DOHH2 (cell line): ENCODE data around the gene OR14I1.

ENCODE experiments used
- H3F3A ChIP-seq: fragments of 200-600 bp; sonication (generic), shearing (Covaris generic); 2 replicates; pipeline ENCODE4 v1.6.0; 2016; ENCODE audit warnings: antibody characterized with exemption, mild to moderate bottlenecking; ENCODE audit not compliant: control insufficient read depth, insufficient read depth
- H3K27ac ChIP-seq: fragments of 200-600 bp; sonication (generic); 2 replicates; pipeline ENCODE4 v1.5.1; 2014; ENCODE audit warnings: low read depth, mild to moderate bottlenecking, low read length, moderate library complexity
- H3K27me3 ChIP-seq: fragments of 200-600 bp; sonication (generic); 2 replicates; pipeline ENCODE4 v1.6.1; 2014; ENCODE audit warnings: mild to moderate bottlenecking, low read length, mixed read lengths; ENCODE audit not compliant: control insufficient read depth
- H3K36me3 ChIP-seq: fragments of 200-600 bp; sonication (generic); 2 replicates; pipeline ENCODE4 v1.6.1; 2014; ENCODE audit warnings: mild to moderate bottlenecking, low read length, moderate library complexity, mixed read lengths; ENCODE audit not compliant: control insufficient read depth
- H3K4me1 ChIP-seq: fragments of 200-600 bp; sonication (generic); 2 replicates; pipeline ENCODE4 v1.6.1; 2014; ENCODE audit warnings: mild to moderate bottlenecking, low read length, mixed read lengths; ENCODE audit not compliant: control insufficient read depth
- H3K4me2 ChIP-seq: fragments of 200-600 bp; sonication (generic); 2 replicates; pipeline ENCODE4 v1.6.0; 2014; ENCODE audit warnings: mild to moderate bottlenecking, low read length, moderate library complexity
- H3K4me3 ChIP-seq: fragments of 200-600 bp; sonication (generic); 2 replicates; pipeline ENCODE4 v1.5.1; 2014; ENCODE audit warnings: mild to moderate bottlenecking, low read length, mixed read lengths
- H3K79me2 ChIP-seq: fragments of 200-600 bp; sonication (generic); 2 replicates; pipeline ENCODE4 v1.6.1; 2014; ENCODE audit warnings: mild to moderate bottlenecking, low read length, mixed read lengths; ENCODE audit not compliant: control insufficient read depth
- H3K9me2 ChIP-seq: fragments of 200-600 bp; sonication (generic); replicated peaks from 2 replicates; pipeline ENCODE4 v1.6.1; 2014; ENCODE audit warnings: mild to moderate bottlenecking, low read length, mixed read lengths; ENCODE audit not compliant: control insufficient read depth
- H3K9me3 ChIP-seq: fragments of 200-600 bp; sonication (generic); 2 replicates; pipeline ENCODE4 v1.6.1; 2014; ENCODE audit warnings: antibody characterized with exemption, low read length, mixed read lengths; ENCODE audit not compliant: control insufficient read depth, insufficient read depth
- H4K20me1 ChIP-seq: fragments of 200-600 bp; sonication (generic); 2 replicates; pipeline ENCODE4 v1.6.0; 2014; ENCODE audit warnings: low read depth, mild to moderate bottlenecking, antibody characterized with exemption, low read length, moderate library complexity; ENCODE audit not compliant: control insufficient read depth, insufficient read depth
- EZH2phosphoT487 ChIP-seq: fragments of 200-600 bp; sonication (generic); IDR thresholded peaks from 2 replicates; pipeline ENCODE4 v1.6.1; 2017; ENCODE audit warnings: borderline replicate concordance, mild to moderate bottlenecking, antibody characterized with exemption, low read length, moderate library complexity, mixed read lengths
- TF ChIP-seq, protein P1 (sequence below): fragments of 200-600 bp; sonication (generic); IDR thresholded peaks from one replicate; pipeline ENCODE4 v1.5.1; 2014; ENCODE audit warnings: antibody characterized with exemption, mild to moderate bottlenecking, low read depth, low read length; ENCODE audit not compliant: poor library complexity, severe bottlenecking

OR14I1 gene

DNA sequence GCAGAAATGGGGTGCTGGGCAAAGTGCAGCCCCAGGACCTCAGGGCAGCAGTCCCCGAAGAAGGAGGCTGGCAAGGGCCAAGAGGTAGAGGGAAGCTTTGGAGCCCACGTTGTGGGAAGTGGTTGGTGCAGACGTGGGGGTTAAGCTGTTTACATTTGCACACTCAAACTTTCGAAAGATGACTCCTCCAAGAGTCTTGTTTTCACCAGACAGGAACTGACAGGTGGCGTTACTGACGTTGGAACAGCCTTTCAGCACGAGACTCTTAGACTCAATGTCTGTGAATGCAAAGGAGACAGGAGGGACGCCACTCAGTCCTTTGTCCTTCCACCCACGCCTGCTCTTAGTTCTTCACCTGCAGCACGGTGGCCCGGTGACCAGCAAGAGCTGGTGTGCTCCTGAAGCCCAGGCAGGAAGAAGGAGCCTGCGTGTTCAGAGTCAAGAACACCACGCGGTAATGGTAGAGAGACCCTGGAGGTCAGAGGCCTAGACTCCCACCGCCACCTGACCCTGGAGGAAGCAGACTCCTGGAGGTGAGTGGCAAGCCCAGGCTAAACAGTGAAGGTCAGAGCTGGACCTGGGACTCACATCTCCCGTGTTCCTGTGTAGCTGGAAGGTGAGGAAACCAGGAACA is 37.1 kb upstream of the OR14I1 start:
- Histone ChIP-seq H3K27me3 (no peaks in the 10 kb centered on the region), H3K27ac (no peak overlapping the region), H3K4me2 (no peak overlapping the region), H3F3A (no peaks in the 10 kb centered on the region), H4K20me1 (no peaks in the 10 kb centered on the region), H3K4me3 (no peak overlapping the region), H3K9me3 (no peaks in the 10 kb centered on the region), H3K36me3 (no peaks in the 10 kb centered on the region), H3K79me2 (no peaks in the 10 kb centered on the region), H3K4me1 (no peaks in the 10 kb centered on the region), H3K9me2 (no peaks in the 10 kb centered on the region)
- TF ChIP-seq, protein P1, sequence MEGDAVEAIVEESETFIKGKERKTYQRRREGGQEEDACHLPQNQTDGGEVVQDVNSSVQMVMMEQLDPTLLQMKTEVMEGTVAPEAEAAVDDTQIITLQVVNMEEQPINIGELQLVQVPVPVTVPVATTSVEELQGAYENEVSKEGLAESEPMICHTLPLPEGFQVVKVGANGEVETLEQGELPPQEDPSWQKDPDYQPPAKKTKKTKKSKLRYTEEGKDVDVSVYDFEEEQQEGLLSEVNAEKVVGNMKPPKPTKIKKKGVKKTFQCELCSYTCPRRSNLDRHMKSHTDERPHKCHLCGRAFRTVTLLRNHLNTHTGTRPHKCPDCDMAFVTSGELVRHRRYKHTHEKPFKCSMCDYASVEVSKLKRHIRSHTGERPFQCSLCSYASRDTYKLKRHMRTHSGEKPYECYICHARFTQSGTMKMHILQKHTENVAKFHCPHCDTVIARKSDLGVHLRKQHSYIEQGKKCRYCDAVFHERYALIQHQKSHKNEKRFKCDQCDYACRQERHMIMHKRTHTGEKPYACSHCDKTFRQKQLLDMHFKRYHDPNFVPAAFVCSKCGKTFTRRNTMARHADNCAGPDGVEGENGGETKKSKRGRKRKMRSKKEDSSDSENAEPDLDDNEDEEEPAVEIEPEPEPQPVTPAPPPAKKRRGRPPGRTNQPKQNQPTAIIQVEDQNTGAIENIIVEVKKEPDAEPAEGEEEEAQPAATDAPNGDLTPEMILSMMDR = no peak
- TF ChIP-seq EZH2phosphoT487 = no peak

DNA sequence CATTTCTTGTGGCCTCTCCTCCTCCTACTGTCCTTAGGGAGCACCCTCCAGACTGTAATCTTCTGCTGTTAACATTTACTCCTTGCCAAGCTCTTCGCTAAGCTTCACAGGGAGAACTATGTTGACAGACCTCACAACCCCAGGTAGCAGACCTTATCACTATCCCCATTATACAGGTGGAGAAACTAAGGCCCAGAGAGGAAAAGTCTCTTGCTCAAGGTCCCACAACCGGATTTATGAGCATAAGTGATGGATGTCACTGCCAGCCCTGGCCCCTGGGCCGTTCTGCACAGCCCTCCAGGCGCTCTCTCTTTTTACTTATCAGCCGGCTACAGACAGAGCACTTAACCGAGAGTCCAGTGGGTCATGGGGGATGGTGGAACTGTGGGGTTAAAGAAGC is 34.9 kb upstream of the OR14I1 start:
- TF ChIP-seq, protein P1 = no peak
- no peak for TF ChIP-seq EZH2phosphoT487
- Histone ChIP-seq H3K36me3 (no peaks in the 10 kb centered on the region), H3K9me3 (no peaks in the 10 kb centered on the region), H3K27me3 (no peaks in the 10 kb centered on the region), H3K4me2 (no peak overlapping the region), H3K79me2 (no peaks in the 10 kb centered on the region), H3F3A (no peaks in the 10 kb centered on the region), H3K4me3 (no peak overlapping the region), H4K20me1 (no peaks in the 10 kb centered on the region), H3K27ac (no peak overlapping the region), H3K4me1 (no peaks in the 10 kb centered on the region), H3K9me2 (no peaks in the 10 kb centered on the region)

DNA sequence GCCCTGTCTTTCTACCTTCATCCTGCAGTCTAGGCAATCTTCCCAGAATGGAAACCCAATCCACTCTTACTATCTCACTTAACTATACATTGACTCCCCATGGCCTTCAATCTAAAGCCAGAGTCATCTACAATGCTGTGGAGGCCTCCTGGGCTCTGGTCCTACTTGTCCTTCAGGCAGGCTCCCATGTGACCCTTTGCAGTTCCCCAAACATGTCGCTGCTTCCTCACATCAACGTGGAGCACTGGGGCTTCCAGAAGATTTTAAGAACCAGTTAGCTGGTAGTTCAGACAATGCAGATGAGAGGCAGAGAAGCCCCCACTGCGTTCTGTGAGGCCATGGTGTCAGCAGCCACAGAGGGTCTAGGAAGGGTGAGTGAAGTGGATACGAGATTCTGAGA is 34.4 kb upstream of the OR14I1 start:
- Histone ChIP-seq H3K79me2 (no peaks in the 10 kb centered on the region), H3K27ac (no peak overlapping the region), H3K4me3 (no peak overlapping the region), H3F3A (no peaks in the 10 kb centered on the region), H3K36me3 (no peaks in the 10 kb centered on the region), H3K4me1 (no peaks in the 10 kb centered on the region), H3K4me2 (no peak overlapping the region), H3K9me3 (no peaks in the 10 kb centered on the region), H4K20me1 (no peaks in the 10 kb centered on the region), H3K27me3 (no peaks in the 10 kb centered on the region), H3K9me2 (no peaks in the 10 kb centered on the region)
- TF ChIP-seq, protein P1 = no peak
- no peak for TF ChIP-seq EZH2phosphoT487
